Peyer's patch (tissue), 4 donors: ENCODE data around the gene STEAP1B. TPM values are rescaled to one million over a fixed set of nuclear protein-coding genes. Genes with fewer than 3 reads are reported as not detected.

Source experiments
- DNase-seq, 3 donors: peaks; one replicate each; pipeline ENCODE4 v3.0.0-alpha.2; 2017 to 2019
- H3K27ac ChIP-seq, 4 donors: fragments of 200-600 bp; sonication (generic); one replicate each; pipeline ENCODE4 v1.5.1; 2016 to 2019
- H3K27me3 ChIP-seq, 2 donors: fragments of 200-600 bp; sonication (generic); one replicate each; pipeline ENCODE4 v1.5.1; 2019
- H3K36me3 ChIP-seq, 3 donors: fragments of 200-600 bp; sonication (generic); one replicate each; pipeline ENCODE4 v1.5.1; 2016 to 2019
- H3K4me1 ChIP-seq, 4 donors: fragments of 200-600 bp; sonication (generic); one replicate each; pipeline ENCODE4 v1.5.1; 2016 to 2019
- H3K4me3 ChIP-seq, 4 donors: fragments of 200-600 bp; sonication (generic); 1 replicate in 3 of 4; 2 replicates in 1 of 4; pipeline ENCODE4 v1.5.1; 2016 to 2019; ENCODE audit warnings: mild to moderate bottlenecking in 1 of 4
- H3K9me3 ChIP-seq, 4 donors: fragments of 200-600 bp; sonication (generic); one replicate each; pipeline ENCODE4 v1.5.1; 2016 to 2019; ENCODE audit warnings: mild to moderate bottlenecking in 1 of 4
- POLR2A ChIP-seq, 2 donors: fragments of 450-650 bp; IDR thresholded peaks; one replicate each; pipeline ENCODE4 v1.5.1; 2017; ENCODE audit warnings: antibody characterized with exemption in 2 of 2, mild to moderate bottlenecking in 2 of 2, moderate library complexity in 2 of 2
- total RNA-seq, 4 donors: library from RNA; depleted of rRNA; stranded (reverse); fragments of >200 nt; gene quantifications; one replicate each; pipeline ENCODE4 v1.1.0, GENCODE V29; 2016
- TF ChIP-seq, protein P1 (sequence below), 6 experiments: fragments of 450-650 bp in 4 of 6; fragments of 200-600 bp in 2 of 6; sonication (generic) in 1 of 6; IDR thresholded peaks; one replicate each; pipeline ENCODE4 v1.5.1; 2017 to 2019; ENCODE audit warnings: antibody characterized with exemption in 6 of 6, mild to moderate bottlenecking in 3 of 6, moderate library complexity in 1 of 6

STEAP1B gene
- total RNA-seq, 4 donors from 2014 or later = not detected

DNA sequence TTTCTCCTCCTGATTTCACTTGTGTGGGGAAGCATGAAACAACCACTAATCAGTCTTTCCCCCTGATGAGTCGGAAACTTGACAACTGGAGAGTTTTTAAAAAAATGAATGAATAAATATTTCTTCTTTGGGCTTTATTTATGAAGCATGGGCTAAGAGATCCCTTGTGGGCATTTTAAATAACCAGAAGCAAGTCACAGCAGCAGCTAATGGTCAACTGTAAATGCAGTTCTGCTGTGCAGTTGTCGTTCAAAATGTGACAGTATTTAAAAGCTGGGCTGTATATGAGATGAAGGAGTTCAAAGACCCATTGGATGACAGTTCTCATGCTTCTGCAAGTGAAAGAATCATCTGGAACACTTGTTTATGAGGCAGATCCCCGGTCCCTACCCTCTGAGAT, 54.1 kb downstream of the STEAP1B start:
- Histone ChIP-seq H3K4me3 (no peak overlapping the region), H3K27me3 (no peaks in the 10 kb centered on the region), H3K9me3 (no peaks in the 10 kb centered on the region), H3K4me1 (peaks cover 0 to 22% (median 0%) of the 10 kb centered on the region in 4 donors), H3K27ac (peak overlapping the region in 1 of 4 donors; percentile 41), H3K36me3 (no peaks in the 10 kb centered on the region)
- DNase-seq = no peak
- TF ChIP-seq, protein P1, sequence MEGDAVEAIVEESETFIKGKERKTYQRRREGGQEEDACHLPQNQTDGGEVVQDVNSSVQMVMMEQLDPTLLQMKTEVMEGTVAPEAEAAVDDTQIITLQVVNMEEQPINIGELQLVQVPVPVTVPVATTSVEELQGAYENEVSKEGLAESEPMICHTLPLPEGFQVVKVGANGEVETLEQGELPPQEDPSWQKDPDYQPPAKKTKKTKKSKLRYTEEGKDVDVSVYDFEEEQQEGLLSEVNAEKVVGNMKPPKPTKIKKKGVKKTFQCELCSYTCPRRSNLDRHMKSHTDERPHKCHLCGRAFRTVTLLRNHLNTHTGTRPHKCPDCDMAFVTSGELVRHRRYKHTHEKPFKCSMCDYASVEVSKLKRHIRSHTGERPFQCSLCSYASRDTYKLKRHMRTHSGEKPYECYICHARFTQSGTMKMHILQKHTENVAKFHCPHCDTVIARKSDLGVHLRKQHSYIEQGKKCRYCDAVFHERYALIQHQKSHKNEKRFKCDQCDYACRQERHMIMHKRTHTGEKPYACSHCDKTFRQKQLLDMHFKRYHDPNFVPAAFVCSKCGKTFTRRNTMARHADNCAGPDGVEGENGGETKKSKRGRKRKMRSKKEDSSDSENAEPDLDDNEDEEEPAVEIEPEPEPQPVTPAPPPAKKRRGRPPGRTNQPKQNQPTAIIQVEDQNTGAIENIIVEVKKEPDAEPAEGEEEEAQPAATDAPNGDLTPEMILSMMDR (IDR thresholded peaks at IDR 0.05) = no peak
- no peak for TF ChIP-seq POLR2A (IDR thresholded peaks at IDR 0.05)

- H3K4me3 ChIP-seq = no peak overlapping the region
- DNase-seq = peak; percentile 42 to 70 (median 65)
- H3K9me3 ChIP-seq = no peaks in the 10 kb centered on the region
- H3K4me1 ChIP-seq = peaks cover 0 to 22% (median 0%) of the 10 kb centered on the region in 4 donors
- H3K36me3 ChIP-seq = no peaks in the 10 kb centered on the region
- H3K27me3 ChIP-seq = no peaks in the 10 kb centered on the region
- TF ChIP-seq POLR2A (IDR thresholded peaks at IDR 0.05) = no peak
- TF ChIP-seq, protein P1 (IDR thresholded peaks at IDR 0.05) = no peak
- peak overlapping the region in 2 of 4 donors; percentile 27 to 41 for H3K27ac ChIP-seq
These were observed 54.7 kb downstream of the STEAP1B start for GRCh38 chr7:22445140-22445743.

DNA sequence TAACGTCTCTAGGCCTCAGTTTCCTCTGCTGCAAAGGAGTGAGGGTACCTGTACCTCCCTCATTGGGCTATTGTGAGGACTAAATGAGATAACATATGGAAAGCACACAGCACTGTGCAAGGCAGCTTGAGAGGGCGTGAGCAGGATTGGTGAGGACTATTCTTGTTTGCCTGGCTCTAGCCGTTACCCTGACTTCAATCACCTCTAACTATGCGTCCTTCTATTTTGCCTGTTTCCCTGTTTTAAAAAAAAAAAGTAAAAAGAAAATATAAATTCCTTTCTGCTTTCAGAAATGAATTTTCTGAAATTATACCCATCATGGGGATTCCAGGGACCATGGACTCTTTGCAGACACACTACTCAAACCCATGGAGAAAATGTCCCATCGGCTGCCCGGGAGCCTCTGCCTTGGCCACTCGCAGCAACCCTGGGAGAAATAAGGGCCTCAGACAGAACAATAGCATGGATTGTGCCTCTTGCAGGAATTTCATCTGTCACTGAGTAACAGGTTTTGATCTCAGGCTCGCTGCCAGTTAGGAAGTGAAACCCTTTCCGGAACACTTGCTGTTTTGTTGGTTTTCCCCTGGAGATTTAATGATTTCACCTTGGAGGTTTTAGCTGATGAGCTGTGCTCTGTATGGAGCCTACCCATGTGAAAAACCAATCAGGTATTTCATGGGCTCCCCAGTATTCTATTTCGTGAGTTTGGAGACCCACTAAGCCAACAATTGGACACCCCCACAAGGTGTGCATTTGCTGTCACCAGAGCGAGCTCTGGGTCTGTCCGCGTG, 55.6 kb downstream of the STEAP1B start:
- Histone ChIP-seq H3K4me3 (no peak overlapping the region), H3K27ac (peak overlapping the region in 2 of 4 donors; percentile 27 to 41), H3K27me3 (no peaks in the 10 kb centered on the region), H3K4me1 (peaks cover 0 to 22% (median 0%) of the 10 kb centered on the region in 4 donors), H3K9me3 (no peaks in the 10 kb centered on the region), H3K36me3 (no peaks in the 10 kb centered on the region)
- TF ChIP-seq POLR2A (IDR thresholded peaks at IDR 0.05) = no peak
- TF ChIP-seq, protein P1 (IDR thresholded peaks at IDR 0.05) = no peak
- no peak for DNase-seq

DNA sequence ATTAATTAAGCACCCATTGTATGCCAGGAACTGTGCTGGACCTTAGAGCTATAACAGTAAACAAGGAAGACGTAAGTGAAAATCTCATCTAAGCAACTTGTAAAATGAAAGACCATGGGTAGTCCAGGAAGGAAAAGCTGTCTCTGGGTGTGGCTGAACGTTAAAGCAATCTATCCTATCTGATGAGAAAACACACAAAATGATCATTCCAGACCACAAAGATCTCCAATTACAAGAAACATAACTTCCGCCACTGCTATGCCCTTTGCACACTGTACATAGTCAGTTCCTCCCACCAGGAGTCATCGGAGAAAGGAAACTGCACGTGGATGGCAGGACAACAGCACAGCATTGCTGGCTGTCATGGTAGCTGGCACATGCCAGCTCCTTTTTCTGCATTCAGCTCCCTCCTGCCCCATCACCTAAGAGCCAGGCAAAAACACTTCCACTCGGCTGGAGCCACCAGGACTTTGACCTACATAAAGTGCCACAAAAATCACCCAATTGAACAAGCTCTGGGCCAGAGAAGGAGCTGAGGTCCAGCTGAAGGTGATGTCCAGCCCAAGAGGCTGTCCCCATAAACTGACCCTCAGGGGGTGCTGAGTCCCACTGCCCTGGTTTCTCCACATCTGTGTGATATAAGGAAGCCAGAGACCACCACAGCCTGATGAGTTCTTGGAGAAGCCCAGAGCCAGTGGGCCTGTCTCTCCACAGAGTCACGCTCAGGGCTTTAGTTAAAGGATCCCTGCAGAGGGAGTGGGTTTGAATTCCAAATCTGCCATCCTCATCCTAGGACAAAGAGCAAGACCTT, 56.4 kb downstream of the STEAP1B start:
- peak overlapping the region in 1 of 4 donors; percentile 8 for H3K27ac ChIP-seq
- DNase-seq = no peak
- no peak for TF ChIP-seq POLR2A (IDR thresholded peaks at IDR 0.05)
- TF ChIP-seq, protein P1 (IDR thresholded peaks at IDR 0.05) = peak in 1 of 6 experiments; percentile 16
- H3K4me1 ChIP-seq = peaks cover 0 to 22% (median 0%) of the 10 kb centered on the region in 4 donors
- no peaks in the 10 kb centered on the region for H3K9me3 ChIP-seq
- H3K27me3 ChIP-seq = no peaks in the 10 kb centered on the region
- H3K4me3 ChIP-seq = no peak overlapping the region
- no peaks in the 10 kb centered on the region for H3K36me3 ChIP-seq

DNA sequence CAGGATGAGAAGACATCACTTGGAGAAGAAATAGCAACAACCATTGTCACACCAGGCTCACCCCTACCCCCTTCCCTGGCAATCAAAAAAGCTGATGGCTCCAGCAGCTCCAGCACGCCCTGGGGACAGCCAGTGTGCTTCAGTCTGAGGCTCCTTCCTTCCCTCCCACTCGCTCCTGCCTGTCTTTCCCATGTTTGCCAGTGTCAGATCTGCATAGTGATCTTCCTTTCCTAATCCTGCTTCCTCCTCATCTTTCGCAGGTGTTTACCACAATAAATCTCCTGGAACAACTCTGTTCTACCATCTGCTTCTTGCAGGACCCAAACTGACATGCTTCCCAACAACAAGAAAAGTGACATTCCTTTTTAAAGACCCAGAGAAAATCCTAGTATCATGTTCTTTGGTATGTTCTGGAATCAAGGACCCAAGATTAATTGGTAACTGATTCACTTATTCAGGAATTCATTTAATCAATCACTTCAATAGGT, 57.1 kb downstream of the STEAP1B start:
- Histone ChIP-seq H3K36me3 (no peaks in the 10 kb centered on the region), H3K4me3 (no peak overlapping the region), H3K27ac (no peak overlapping the region), H3K4me1 (peaks cover 0 to 22% (median 0%) of the 10 kb centered on the region in 4 donors), H3K9me3 (no peaks in the 10 kb centered on the region), H3K27me3 (no peaks in the 10 kb centered on the region)
- no peak for DNase-seq
- TF ChIP-seq, protein P1 (IDR thresholded peaks at IDR 0.05) = no peak
- TF ChIP-seq POLR2A (IDR thresholded peaks at IDR 0.05) = no peak
